Stimulated activated CD8-positive, alpha-beta memory T cell treated with anti-CD3 and anti-CD28 coated beads, Interleukin-2, amount 100 ng/mL, for 48 hours (primary cell): ENCODE measurements around the gene SYT2.
"Not testable (repeated sequence)": the region's sequence is repeated elsewhere in the genome, so short reads cannot be mapped to it uniquely, and the experiment has no call there.

Experiments used
- DNase-seq, 2 donors: peaks; one replicate each; pipeline ENCODE4 v3.0.0-alpha.2; 2020; ENCODE audit warnings: low read depth in 2 of 2

SYT2 gene

DNA sequence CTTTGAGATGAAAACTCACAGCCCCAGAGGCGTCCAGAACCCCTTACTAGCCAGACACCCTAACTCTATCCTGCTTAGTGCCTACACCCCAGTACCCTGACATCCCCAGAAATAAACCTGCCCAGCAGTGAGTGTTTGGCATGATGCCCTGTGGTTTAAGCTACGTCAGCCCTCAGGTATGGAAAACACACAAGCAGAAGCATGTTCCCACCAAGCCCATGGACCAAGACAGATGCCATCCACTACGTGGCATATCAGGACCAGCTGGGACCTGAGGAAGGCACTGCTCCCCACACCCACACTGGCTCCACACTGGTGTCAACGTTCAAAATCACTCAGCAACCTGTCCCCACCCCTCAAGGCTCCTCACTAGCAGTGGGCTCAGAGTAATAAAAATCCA lies 116.4 kb downstream of the SYT2 start:
- no peak for DNase-seq

DNA sequence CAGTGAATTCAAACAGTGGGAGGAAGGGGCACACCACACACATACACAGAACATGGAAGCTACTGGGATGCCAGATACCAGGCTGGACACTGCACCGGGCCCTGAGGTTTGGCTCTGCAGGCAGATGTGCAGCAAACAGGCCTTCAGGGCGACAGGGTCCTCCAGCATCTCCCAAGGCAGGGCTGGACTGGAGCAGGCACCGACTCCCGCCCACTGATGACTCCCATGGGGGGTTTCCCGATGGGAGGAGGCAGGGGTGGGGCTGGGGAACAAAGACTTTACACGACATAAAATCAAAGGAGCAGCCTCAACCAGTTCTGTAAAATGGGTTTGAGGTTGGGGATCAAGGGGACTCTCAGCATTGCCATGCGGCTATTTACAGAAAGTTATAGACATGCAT lies 118.1 kb downstream of the SYT2 start:
- DNase-seq: no peak

DNA sequence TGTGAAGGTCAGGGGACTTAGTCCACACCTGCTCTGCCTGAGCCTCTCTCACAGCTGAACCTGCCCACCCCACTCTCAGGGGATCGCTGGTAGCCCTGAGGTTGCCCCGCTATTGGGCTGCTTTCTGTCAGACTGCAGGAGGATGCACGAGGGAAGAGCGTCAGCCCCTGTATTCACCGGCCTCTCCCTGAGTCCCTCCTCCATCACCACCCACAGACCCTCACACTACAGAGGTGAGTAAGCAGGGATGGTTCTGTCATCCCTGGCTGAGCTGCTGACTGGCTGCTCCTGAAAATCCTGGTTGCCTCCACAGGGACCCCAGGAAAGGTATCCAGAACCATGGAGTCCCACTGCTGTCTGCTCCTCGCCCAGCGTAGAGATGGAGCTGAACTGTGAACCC lies 118.7 kb downstream of the SYT2 start:
- no peak for DNase-seq

DNA sequence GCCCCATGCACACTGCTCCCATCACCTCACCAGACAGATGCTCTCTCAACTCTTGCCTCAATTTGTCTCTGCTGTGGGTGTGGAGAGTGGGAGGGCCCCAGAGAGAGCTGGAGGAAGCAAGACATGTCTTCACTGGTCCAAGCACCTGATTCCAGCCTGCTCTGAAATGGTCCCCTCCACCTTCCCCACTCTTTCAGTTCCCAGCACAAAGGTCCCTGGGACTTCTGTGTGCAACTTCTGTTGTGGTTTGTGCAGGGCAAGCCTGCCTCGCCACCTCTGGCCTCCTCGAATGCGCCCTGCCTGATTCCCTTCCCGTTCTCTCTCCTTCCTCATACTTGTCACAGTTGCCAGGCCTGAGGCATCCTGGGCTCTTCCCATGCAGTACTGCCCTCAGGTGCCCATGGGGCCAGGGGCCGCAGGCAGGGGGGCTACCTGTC lies 119.3 kb downstream of the SYT2 start:
- DNase-seq: no peak

DNA sequence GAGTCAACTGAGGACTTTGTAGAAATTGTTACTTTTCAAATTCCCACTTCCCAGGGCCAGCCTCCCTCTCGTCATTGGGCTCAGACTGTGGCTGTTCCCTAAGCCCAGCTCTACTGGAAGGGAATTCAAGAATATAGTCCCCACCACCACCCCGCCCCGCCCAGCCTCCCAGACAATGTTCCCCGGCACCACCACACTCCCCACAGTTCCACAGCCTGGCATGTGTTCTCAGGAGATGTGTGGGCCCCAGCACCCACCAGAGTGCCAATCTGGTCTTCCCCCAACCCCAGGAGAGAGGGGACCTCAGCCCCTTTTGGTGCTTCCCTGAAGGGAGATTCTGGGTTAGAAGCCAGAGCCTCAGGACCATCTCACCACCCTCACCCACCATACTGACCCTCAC lies 120.1 kb downstream of the SYT2 start:
- DNase-seq: no peak

DNA sequence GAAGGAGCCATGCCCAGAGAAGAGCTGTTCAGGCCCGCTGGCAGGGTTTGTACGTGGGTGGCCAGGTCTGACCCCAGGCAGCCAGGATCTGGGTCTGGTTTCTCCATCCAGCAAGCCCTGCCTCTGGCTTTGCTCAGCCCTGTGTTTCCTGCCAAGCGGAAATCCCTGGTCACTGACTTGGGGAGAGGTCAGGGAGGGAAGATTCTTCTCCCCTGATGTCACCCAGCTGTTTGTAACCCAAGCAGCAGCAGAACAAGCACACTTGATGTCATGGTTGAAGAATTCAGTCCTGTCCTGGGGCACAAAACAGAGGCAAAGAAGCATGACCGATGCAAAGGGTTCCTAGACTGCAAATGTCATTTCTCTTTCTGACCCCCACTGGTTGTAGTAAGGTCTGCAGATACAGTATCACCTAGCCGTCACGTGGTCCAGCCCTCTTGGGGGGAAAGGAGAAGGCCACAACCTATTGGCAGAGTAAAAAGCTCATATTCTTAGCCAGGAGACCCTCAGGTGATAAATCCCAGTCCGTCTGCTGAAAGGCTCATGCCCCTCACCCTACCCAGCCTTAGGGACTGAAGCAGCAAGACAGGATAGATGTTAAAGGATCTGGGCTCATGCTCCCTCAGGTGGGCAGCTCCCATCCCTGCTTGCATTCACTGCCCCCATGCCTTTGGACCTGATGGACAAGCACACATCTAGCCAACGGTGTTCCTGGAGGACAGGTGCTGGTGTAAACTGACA lies 120.9 kb downstream of the SYT2 start:
- DNase-seq: no peak

DNA sequence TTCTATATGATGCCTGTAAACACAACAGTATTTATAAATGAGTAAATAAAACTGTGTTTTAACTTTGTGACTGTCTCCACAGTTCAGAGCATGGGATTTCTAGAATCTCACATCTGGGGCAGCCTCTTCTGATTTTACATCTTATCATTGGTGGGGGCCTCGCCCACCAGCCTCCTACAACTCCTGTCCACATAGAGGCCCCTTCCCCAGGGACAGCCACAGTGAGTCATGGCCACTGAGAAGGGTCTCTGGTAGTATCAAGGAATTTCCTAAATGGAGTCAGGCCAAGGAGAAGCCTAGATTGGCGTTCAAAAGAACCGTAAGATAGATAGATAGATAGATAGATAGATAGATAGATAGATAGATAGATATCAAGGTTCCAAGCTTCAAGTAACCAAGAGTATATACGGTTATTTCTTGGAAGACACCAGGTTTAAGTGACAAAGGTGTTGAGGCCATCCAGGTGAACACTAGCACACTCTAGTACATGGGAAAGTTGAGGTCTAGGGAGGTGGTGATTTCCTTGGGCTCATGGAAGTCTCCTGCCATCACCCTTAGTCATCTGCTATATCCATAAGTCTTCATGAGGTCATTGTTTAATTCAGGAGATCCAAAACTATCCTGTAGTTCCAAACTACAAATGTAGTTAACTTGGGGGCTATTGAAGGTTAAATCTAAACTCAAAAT lies 121.6 kb downstream of the SYT2 start:
- DNase-seq: no peak

DNA sequence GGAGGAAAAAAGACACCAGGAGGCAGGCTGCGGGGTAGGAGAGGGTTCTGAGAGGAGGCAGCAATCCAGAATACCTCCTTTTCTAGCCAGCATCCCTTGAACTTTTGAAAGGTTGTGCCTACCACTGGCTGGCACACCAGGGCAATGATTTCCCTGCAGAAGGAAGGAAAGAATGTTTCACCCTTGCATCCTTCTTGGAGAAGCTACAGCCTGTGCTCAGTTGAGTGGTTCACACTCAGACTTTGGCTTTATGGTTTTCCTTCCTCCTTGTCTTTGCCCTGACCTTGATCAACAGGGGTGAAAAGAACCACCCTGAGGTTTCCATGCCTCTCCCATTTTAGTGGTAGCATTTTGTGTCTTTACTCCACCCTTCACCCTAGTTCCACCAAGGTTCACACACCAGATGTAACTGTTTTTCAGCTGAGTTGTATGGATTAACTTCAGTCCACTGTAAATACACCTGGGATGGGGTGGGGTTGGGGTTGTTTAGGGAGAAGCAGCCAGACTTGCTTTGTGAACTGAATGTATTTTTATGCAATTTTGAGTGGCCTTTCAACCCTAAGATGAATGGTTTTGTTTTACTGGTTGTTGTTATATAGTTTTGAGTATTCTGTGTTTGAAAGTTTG lies 122.3 kb downstream of the SYT2 start:
- no peak for DNase-seq

DNA sequence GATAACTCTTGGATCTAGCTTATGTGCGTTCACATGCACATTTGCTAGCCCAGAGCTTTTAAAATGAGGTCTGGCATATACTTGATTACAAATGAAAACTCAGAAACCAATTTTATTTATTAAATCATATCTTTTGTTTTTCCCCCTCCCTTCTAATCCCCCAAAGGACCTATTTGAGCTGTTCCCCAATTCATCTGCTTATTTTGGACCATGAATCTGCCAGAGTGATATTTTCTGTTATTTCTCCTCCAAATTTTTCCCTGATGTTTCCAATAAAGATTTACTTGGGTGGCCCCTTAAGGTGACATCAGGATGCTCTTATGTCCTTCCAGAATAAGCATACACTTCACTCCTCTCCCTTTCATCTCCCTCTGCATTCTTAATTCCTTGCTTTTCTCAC lies 123.4 kb downstream of the SYT2 start:
- no peak for DNase-seq

DNA sequence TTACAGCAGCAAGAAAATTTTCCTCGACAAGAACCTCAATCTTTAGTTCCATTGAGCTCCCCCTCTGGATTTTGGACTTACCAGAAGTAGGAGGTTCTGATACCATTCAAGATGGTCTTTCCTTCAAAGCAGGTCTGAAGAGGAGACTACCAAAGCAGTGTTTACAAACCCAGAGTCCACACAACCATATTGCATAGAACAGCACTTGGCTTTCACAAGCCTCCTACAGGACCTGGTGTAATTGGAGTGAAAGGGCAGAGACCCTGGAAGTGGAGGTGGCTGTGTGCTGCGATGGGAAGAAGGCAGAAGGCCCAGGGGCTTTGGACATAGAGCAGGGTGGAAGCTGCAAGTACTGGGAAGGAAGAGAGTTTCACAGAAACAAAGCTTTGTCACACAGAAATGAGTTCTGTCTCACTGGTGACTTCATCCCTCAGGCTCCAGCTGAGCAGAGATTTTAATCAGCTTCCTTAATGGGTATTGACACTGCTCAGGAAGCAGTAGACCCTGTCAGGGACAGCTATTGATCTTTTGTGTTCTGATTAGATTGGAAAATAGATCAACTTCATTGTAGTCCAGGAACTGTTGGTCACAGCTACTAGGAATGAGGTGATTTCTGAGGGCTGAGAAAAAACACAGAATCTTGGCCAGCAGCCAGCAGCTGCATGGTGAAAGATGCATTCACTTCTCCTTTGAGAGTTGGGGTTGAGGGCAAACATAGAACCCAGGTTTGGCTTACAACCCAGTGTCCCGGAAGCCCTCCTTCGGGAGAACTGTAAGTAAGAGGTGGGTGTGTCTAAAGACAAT lies 124.0 kb downstream of the SYT2 start:
- DNase-seq: no peak

DNA sequence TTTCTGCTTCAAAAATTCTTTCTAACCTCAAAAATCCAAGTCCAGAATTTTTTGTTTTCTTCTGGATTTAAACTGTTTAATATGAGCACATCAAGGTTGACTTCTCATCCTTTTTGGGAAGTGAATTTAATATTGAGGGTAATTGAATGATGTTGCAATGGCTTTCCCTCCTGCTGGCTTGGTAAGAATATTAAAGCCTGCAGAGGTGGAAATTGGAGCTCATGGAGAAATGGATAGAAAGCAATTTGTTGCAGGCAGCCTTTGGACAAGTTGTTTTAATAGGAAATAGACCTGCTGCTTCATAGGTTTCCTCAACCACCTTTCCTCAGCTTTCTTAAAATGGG lies 124.7 kb downstream of the SYT2 start:
- DNase-seq: no peak

DNA sequence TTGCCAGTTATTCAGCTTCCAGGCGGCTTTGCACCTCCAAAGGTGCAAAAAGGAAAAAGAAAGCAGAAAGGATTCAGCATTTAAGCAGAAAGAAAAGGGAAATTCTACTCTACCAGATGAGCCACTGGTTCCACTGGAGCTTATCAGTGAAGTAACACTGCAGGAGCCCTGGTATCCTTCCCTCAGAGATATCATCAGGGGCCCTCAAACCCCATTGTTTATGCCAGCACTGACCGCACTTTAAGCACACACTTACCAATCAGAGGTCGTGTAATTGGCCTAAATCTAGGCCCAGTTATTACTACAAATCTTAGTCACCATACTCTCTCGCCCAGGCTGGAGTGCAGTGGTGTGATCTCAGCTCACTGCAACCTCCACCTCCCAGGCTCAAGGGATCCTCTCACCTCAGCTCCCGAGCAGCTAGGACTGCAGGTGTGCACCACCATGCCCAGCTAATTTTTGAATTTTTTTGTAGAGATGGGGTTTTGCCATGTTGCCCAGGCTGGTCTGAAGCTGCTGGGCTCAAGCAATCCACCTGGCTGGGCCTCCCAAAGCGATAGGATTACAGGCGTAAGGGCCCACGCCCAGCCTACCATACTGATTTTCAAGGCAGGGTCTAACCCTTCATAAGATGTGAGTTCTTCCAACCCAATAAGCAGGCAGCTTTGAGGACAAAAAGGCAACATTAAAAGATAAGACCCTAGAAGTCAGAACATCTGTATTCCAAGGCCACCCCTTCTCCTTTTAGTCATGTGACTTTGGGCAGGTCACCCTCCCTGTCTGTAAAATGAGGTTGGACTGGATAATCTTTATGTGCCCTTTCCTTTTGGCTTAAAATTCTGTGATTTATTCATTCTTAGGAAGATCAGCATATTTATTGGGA lies 125.3 kb downstream of the SYT2 start:
- no peak for DNase-seq

DNA sequence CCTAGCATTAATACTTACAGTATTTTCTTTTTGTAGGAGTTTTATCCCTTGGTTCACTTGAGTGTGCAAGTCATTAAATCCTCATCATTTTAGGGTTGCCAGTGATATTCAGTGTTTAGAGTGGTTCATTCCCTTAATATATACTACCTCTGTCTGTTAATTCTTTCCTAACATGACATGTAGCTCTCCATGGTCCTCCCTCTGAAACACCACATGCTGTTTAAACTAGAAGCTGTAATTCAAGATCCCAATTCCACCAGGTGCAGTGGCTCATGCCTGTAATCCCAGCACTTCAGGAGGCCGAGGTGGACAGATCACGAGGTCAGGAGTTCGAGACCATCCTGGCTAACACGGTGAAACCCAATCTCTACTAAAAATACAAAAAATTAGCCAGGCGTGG lies 127.9 kb downstream of the SYT2 start:
- not testable (repeated sequence) for DNase-seq

DNA sequence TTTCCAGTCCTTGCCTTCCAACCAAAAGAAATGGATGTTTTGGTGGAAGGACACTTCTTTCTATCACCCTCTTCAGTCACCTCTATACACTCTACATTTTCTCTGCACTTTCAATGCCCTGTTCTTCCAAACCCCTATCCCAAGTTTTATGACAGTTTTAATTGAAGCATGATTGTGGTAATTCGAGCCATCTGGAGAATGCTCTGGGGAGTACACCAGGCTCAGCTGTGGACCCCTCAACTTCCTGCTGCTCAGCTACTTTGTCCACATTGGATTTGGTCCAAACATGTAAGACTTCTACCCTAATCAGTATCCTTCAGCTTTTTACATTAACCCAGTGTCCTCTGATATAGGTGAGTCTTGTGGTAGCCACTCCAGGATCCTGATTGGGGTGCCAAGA lies 129.6 kb downstream of the SYT2 start:
- DNase-seq: no peak

DNA sequence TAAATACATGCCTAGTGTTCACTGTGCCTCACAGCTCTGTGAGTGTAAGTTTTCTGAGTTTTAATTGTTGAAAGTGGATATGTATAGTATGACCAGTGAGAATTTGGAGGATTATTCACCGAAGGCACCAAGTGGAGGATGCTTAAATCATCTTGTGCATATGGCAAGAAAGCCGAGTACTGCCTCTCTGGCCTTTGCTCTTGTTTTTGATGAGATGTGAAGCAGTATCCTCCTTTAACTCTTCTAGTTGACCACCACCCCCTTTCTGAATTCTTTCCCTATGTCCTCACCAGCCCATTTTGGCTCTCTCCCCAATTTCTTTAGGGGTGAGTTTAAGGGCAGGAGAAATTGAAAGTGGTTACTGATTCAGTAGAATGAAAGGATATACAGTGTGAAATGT lies 130.4 kb downstream of the SYT2 start:
- DNase-seq: no peak

DNA sequence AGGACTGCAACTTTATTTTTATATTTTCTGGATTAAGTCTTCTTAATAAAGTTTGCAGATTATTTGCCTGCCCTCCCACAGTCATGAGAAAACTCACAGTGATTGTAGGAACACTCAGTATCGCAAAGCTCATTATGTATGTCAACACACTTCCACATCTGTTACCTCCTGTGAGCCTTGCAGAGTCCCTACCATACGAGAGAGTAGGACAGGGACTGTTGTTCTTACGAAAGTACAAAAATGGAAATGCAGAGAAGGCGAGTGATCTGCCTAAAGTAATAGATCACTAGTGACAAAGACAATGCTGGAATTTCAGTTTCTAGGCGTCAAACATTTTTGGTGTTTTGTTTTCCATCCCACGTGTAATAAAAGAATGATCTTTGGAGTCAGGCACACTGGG lies 131.7 kb downstream of the SYT2 start:
- DNase-seq: no peak

DNA sequence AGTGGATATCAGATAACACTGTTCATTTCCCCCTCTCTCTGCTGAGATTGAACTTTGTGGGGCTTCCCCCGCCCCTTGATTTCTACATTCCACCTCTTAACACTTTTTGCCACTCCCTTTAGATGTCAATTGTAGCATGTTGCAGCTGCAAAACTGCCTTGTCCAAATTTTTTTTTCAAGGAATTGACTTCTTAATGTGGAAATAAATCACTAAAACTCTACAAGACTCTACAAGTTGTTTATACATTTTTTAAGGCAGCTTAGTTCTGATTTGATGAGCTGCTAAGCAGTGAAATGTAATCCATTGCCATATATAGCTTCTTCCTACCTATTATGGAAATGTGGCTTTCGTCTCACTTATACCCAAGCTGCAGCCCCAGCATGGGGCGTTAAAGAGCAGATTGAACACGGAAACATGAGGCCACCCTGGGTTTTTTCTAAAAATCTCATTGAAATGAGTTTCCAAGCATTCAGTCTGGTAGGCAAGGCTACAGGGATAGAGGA lies 132.2 kb downstream of the SYT2 start:
- no peak for DNase-seq

DNA sequence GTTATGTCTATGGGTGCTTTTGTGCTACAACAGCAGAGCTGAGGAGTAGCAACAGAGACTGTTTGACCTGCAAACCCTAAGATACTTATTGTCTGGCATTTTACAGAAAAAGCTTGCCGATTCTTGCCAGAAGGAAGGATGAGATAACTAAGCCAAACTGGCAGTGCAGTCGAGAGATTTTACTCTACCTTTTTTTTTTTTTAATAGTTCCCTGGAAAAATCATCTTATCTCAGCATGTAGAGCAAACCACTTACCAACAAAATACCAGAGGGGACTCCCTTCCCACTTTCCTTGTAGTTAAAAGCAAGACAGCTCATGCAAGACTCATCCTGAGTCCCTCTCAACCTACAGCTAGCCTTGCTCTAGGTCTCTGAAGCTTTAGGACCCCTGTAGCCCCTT lies 132.9 kb downstream of the SYT2 start:
- DNase-seq: no peak

DNA sequence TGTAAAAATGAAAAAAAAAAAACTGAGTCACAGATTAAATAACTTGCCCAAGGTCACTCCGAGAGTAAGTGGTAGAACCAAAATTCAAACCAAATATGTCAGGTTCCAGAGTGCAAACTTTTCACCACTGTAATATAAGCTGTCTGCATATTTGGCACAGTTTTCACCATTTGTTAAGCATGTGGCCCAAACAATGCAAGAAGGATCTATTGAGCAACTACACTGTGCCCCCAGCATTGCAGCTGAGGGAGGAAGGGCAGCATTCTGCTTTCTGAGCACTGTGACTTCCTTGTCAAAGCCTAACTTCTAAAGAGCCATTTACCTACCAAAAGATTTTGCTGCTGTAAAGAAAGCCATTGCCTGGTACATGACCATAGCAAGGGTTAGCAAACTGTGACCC lies 133.4 kb downstream of the SYT2 start:
- no peak for DNase-seq

DNA sequence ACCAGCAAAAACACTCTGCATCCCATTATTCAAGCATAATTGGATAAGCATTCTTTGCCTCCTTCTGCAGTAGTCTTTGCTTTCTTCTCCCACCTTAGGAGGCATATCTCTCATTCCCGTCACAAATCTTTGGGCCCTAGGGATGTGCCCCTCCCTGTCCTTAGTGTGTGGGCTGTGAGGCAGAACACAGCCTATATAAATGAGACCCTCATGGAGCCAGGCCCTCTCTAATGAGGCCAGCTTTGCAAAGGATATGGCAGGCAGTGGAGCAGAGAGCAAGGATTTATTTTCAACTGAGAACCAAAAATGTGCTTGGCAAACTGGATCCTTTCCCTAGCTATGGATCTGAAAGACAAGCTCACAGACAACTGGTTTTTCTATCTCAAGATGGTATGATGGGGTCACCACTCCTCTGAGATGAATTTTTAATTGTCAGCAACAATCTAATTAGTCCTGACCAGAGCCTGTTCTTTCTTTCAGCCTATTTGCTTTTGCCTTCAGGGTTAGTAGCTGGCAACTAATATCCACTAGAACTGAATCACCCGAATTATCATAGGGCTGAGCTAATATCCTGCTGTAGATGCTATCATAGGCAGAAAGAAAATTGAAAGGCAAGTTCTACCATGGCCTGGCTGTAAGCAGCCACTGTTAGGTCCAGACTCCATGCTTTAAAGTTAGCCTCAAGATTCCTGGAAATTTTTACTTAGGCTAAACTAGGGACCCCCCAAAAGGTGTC lies 134.2 kb downstream of the SYT2 start:
- DNase-seq: no peak

DNA sequence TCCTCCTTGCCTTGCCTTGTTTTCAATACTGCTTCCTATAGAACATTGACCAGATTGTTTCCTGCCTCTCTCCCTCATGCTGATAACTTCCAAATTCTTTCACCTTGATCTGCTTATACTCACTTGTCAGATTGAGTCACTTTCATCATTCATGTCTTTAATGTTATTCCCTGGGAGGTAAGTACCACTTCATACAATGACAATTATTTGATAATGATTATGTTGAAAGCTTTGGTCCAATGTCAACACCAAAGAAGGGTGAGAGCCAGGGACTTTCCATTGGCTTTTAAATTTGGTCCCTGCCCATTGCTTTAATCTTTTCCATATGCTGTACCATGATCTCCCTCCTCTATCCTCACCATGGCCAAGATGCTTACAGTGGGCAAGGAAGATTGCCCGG lies 137.4 kb downstream of the SYT2 start:
- DNase-seq: no peak
